ENCODE measurements around the gene ZNF10. TPM values are rescaled to one million over a fixed set of nuclear protein-coding genes. Genes with fewer than 3 reads are reported as not detected.

The ZNF10 gene
- total RNA-seq, 1 experiment from 2014 or later = 12.4 TPM

DNA sequence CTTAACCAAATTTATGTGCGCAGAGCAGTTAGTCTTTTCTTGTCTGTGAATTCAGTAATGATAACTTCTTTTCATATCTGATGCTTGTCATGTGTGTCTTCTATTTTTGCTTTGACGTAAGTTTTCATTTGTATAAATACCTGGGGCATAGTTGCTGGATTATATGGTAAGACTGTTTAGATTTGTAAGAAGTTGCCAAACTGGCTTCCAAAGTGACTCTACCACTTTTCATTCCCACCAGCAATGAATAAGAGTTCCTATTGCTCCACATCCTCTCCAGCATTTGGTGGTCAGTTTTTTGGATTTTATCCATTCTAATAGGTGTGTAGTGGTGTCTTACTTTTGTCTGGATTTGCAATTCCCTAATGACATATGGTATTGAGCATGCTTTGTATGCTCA lies 59.7 kb downstream of the ZNF10 start:
- peaks cover 73% of the 10 kb centered on the region; the same call in 1 of the 2 replicates for H3K9me3 ChIP-seq (ENCODE audit: control insufficient read depth, insufficient read depth, low read depth, low read length)
- POLR2A ChIA-PET = no interaction called here

DNA sequence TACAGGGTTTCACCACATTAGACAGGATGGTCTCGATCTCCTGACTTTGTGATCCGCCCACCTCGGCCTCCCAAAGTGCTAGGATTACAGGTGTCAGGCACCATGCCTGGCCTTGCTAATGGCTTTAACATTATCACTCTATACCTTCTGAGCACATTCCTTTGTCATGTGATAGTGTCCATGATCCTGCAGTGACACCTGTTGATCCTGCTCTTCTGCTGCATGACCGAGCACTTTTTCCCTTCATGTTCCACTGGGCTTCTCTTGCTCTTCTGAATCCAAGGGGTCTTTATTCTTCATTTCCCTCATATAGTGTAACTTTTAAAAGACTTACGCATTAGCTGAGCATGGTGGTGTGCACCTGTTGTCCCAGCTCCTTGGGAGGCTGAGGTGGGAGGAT lies 62.4 kb downstream of the ZNF10 start:
- in situ Hi-C loops (cut with HindIII; ENCODE audit: low pct_unique_long_range_greater_than_20kb, low sequenced_read_pairs) = no loop called here
- H3K9me3 ChIP-seq (ENCODE audit: control insufficient read depth, insufficient read depth, low read depth, low read length) = peaks cover 57% of the 10 kb centered on the region; the same call in 1 of the 2 replicates

More for the DNA sequence above, 59.7 kb downstream of the ZNF10 start:
- ATAC-seq (no peak), DNase-seq (ENCODE audit: low read depth, low spot score) (no peak)
- in situ Hi-C loops (cut with HindIII; ENCODE audit: low pct_unique_long_range_greater_than_20kb, low sequenced_read_pairs) (no loop called here), intact Hi-C loops (cut with micrococcal nuclease; ENCODE audit: unreplicated experiment) (no loop called here)
- H3K27me3 ChIP-seq (ENCODE audit: control insufficient read depth, insufficient read depth, low read length) = no peaks in the 10 kb centered on the region
- H3K4me1 ChIP-seq (ENCODE audit: control insufficient read depth, insufficient read depth, low read length) = no peaks in the 10 kb centered on the region
- no peak for TF ChIP-seq TCF7L2 (IDR thresholded peaks at IDR 0.05; ENCODE audit: low read depth, low read length)
- no peak for TF ChIP-seq SIN3A (IDR thresholded peaks at IDR 0.05; ENCODE audit: borderline replicate concordance, insufficient read depth, low read depth, low read length)
- no peak for TF ChIP-seq POLR2AphosphoS5 (IDR thresholded peaks at IDR 0.05; ENCODE audit: low read depth, low read length)
- TF ChIP-seq, protein P1, sequence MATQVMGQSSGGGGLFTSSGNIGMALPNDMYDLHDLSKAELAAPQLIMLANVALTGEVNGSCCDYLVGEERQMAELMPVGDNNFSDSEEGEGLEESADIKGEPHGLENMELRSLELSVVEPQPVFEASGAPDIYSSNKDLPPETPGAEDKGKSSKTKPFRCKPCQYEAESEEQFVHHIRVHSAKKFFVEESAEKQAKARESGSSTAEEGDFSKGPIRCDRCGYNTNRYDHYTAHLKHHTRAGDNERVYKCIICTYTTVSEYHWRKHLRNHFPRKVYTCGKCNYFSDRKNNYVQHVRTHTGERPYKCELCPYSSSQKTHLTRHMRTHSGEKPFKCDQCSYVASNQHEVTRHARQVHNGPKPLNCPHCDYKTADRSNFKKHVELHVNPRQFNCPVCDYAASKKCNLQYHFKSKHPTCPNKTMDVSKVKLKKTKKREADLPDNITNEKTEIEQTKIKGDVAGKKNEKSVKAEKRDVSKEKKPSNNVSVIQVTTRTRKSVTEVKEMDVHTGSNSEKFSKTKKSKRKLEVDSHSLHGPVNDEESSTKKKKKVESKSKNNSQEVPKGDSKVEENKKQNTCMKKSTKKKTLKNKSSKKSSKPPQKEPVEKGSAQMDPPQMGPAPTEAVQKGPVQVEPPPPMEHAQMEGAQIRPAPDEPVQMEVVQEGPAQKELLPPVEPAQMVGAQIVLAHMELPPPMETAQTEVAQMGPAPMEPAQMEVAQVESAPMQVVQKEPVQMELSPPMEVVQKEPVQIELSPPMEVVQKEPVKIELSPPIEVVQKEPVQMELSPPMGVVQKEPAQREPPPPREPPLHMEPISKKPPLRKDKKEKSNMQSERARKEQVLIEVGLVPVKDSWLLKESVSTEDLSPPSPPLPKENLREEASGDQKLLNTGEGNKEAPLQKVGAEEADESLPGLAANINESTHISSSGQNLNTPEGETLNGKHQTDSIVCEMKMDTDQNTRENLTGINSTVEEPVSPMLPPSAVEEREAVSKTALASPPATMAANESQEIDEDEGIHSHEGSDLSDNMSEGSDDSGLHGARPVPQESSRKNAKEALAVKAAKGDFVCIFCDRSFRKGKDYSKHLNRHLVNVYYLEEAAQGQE (IDR thresholded peaks at IDR 0.05; ENCODE audit: insufficient read depth in 1 of 2, low read depth in 2 of 2, low read length in 1 of 2) = no peak
- TF ChIP-seq, protein P2, sequence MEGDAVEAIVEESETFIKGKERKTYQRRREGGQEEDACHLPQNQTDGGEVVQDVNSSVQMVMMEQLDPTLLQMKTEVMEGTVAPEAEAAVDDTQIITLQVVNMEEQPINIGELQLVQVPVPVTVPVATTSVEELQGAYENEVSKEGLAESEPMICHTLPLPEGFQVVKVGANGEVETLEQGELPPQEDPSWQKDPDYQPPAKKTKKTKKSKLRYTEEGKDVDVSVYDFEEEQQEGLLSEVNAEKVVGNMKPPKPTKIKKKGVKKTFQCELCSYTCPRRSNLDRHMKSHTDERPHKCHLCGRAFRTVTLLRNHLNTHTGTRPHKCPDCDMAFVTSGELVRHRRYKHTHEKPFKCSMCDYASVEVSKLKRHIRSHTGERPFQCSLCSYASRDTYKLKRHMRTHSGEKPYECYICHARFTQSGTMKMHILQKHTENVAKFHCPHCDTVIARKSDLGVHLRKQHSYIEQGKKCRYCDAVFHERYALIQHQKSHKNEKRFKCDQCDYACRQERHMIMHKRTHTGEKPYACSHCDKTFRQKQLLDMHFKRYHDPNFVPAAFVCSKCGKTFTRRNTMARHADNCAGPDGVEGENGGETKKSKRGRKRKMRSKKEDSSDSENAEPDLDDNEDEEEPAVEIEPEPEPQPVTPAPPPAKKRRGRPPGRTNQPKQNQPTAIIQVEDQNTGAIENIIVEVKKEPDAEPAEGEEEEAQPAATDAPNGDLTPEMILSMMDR (IDR thresholded peaks at IDR 0.05) = no peak
- CTCF ChIA-PET = no interaction called here
- no TSS peak for BruUV-seq (replicated peaks)
- no peak overlapping the region for H3K27ac ChIP-seq (ENCODE audit: low read length)
- peaks cover 9% of the 10 kb centered on the region for H3K36me3 ChIP-seq (ENCODE audit: control insufficient read depth, insufficient read depth, low read length)
- H3K4me3 ChIP-seq (ENCODE audit: low read depth in 2 of 2, low read length in 2 of 2) = no peak overlapping the region

More for the DNA sequence above, 62.4 kb downstream of the ZNF10 start:
- no TSS peak for BruUV-seq (replicated peaks)
- DNase-seq (ENCODE audit: low read depth, low spot score) = no peak
- H3K4me1 ChIP-seq (ENCODE audit: control insufficient read depth, insufficient read depth, low read length) = no peaks in the 10 kb centered on the region
- H3K27me3 ChIP-seq (ENCODE audit: control insufficient read depth, insufficient read depth, low read length) = no peaks in the 10 kb centered on the region
- no peak overlapping the region for H3K4me3 ChIP-seq (ENCODE audit: low read depth in 2 of 2, low read length in 2 of 2)
- no peak overlapping the region for H3K27ac ChIP-seq (ENCODE audit: low read length)
- ChIA-PET CTCF (no interaction called here), POLR2A (no interaction called here)
- intact Hi-C loops (cut with micrococcal nuclease; ENCODE audit: unreplicated experiment) = no loop called here
- ATAC-seq = no peak
- H3K36me3 ChIP-seq (ENCODE audit: control insufficient read depth, insufficient read depth, low read length) = peaks cover 7% of the 10 kb centered on the region
- TF ChIP-seq POLR2AphosphoS5 (IDR thresholded peaks at IDR 0.05; ENCODE audit: low read depth, low read length) = no peak
- TF ChIP-seq, protein P2 (IDR thresholded peaks at IDR 0.05) = no peak
- TF ChIP-seq, protein P1 (IDR thresholded peaks at IDR 0.05; ENCODE audit: insufficient read depth in 1 of 2, low read depth in 2 of 2, low read length in 1 of 2) = no peak
